Suprapubic skin (tissue), 4 donors: ENCODE data around the gene TMC3. TPM values are rescaled to one million over a fixed set of nuclear protein-coding genes. Genes with fewer than 3 reads are reported as not detected.

Experiments
- DNase-seq, 2 donors: peaks; one replicate each; pipeline ENCODE4 v3.0.0-alpha.2; 2019; ENCODE audit warnings: low spot score in 2 of 2
- H3K27ac ChIP-seq: fragments of 200-600 bp; sonication (generic); one replicate; pipeline ENCODE4 v1.5.1; 2019
- H3K27me3 ChIP-seq: fragments of 200-600 bp; sonication (generic); one replicate; pipeline ENCODE4 v1.5.1; 2019
- H3K36me3 ChIP-seq: fragments of 200-600 bp; sonication (generic); one replicate; pipeline ENCODE4 v1.5.1; 2019
- H3K4me1 ChIP-seq: fragments of 200-600 bp; sonication (generic); one replicate; pipeline ENCODE4 v1.5.1; 2019
- H3K4me3 ChIP-seq: fragments of 200-600 bp; sonication (generic); one replicate; pipeline ENCODE4 v1.5.1; 2019; ENCODE audit warnings: mild to moderate bottlenecking
- H3K9me3 ChIP-seq: fragments of 200-600 bp; sonication (generic); one replicate; pipeline ENCODE4 v1.5.1; 2019
- CTCF ChIP-seq, 2 donors: fragments of 200-600 bp in 1 of 2; fragments of 450-650 bp in 1 of 2; sonication (generic) in 1 of 2; IDR thresholded peaks; one replicate each; pipeline ENCODE4 v1.5.1; 2016 to 2019; ENCODE audit warnings: antibody characterized with exemption in 2 of 2, mild to moderate bottlenecking in 1 of 2, moderate library complexity in 1 of 2
- EP300 ChIP-seq: sonication (generic); formaldehyde crosslinking; IDR thresholded peaks from one replicate; pipeline ENCODE4 v1.6.1; 2017; ENCODE audit warnings: antibody characterized with exemption
- POLR2A ChIP-seq, 2 donors: fragments of 450-650 bp; IDR thresholded peaks; one replicate each; pipeline ENCODE4 v1.6.1; 2017; ENCODE audit warnings: antibody characterized with exemption in 2 of 2, mild to moderate bottlenecking in 2 of 2, moderate library complexity in 2 of 2
- POLR2AphosphoS5 ChIP-seq, 3 donors: sonication (generic); formaldehyde crosslinking; IDR thresholded peaks; one replicate each; pipeline ENCODE4 v1.6.1; 2017; ENCODE audit warnings: antibody characterized with exemption in 3 of 3
- WGBS: methylation state at CpG from one replicate; pipeline ENCODE4 v1.1.5; 2018; 5-methylcytosine and 5-hydroxymethylcytosine counted together
- total RNA-seq, 4 donors: library from RNA; depleted of rRNA; stranded (reverse); fragments of >200 nt; gene quantifications; one replicate each; pipeline ENCODE4 v1.1.0, GENCODE V29; 2016

The TMC3 gene
- total RNA-seq, 4 donors from 2014 or later: 0.16 TPM; not detected in 3

GRCh38 chr15:81360491-81360890 lies 13.5 kb downstream of the TMC3 start:
- H3K27me3 ChIP-seq: no peaks in the 10 kb centered on the region
- WGBS: 89% methylated on average over 5 of the region's 5 CpGs
- no peak overlapping the region for H3K27ac ChIP-seq
- no peaks in the 10 kb centered on the region for H3K9me3 ChIP-seq
- TF ChIP-seq CTCF (IDR thresholded peaks at IDR 0.05): no peak
- TF ChIP-seq POLR2A (IDR thresholded peaks at IDR 0.05): no peak
- no peak for TF ChIP-seq POLR2AphosphoS5 (IDR thresholded peaks at IDR 0.05)
- TF ChIP-seq EP300: no peak
- H3K4me3 ChIP-seq: no peak overlapping the region
- no peak for DNase-seq
- H3K4me1 ChIP-seq: peaks cover 4% of the 10 kb centered on the region
- H3K36me3 ChIP-seq: no peaks in the 10 kb centered on the region

- DNase-seq: no peak
- WGBS: 84% methylated on average over 6 of the region's 6 CpGs
- H3K36me3 ChIP-seq: no peaks in the 10 kb centered on the region
- H3K4me3 ChIP-seq: no peak overlapping the region
- H3K4me1 ChIP-seq: peaks cover 4% of the 10 kb centered on the region
- TF ChIP-seq POLR2AphosphoS5 (IDR thresholded peaks at IDR 0.05): no peak
- TF ChIP-seq POLR2A (IDR thresholded peaks at IDR 0.05): no peak
- no peak for TF ChIP-seq CTCF (IDR thresholded peaks at IDR 0.05)
- no peak for TF ChIP-seq EP300
- H3K9me3 ChIP-seq: no peaks in the 10 kb centered on the region
- H3K27ac ChIP-seq: no peak overlapping the region
- no peaks in the 10 kb centered on the region for H3K27me3 ChIP-seq
Observed at GRCh38 chr15:81358248-81358647, 15.8 kb downstream of the TMC3 start.

DNA sequence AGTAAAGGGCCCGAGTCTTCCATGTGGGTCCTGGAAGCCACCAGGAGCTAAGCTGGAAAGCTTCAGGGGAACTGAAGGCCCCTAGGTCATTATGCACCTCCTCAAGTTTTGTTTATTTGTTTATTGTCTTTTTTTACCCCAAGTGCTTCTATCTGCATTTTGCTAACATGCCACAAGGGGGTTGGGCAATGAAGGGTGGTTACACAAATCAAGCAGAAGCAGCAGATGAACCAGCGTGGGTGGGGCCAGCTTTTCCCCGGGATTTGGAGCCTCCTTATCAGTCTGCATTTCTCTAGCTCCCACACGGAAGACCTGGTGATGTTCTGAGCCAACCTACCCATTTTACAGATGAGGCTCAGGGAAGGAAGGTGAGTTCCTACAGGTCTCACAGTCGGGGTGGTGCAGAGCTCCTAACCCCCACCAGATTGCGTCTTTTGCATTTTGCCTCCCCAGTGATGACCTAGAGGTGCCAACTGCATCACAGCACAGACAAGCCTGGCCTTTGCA lies 16.8 kb downstream of the TMC3 start:
- TF ChIP-seq CTCF (IDR thresholded peaks at IDR 0.05) (no peak), POLR2A (IDR thresholded peaks at IDR 0.05) (no peak), POLR2AphosphoS5 (IDR thresholded peaks at IDR 0.05) (no peak), EP300 (no peak)
- WGBS: 81% methylated on average over 6 of the region's 6 CpGs
- Histone ChIP-seq H3K4me1 (no peaks in the 10 kb centered on the region), H3K27ac (no peak overlapping the region), H3K36me3 (no peaks in the 10 kb centered on the region), H3K4me3 (no peak overlapping the region), H3K27me3 (no peaks in the 10 kb centered on the region), H3K9me3 (no peaks in the 10 kb centered on the region)
- no peak for DNase-seq

- TF ChIP-seq EP300 (no peak), CTCF (IDR thresholded peaks at IDR 0.05) (no peak), POLR2A (IDR thresholded peaks at IDR 0.05) (no peak), POLR2AphosphoS5 (IDR thresholded peaks at IDR 0.05) (no peak)
- DNase-seq: no peak
- no peak overlapping the region for H3K4me3 ChIP-seq
- no peaks in the 10 kb centered on the region for H3K9me3 ChIP-seq
- 79% methylated on average over 5 of the region's 5 CpGs for WGBS
- H3K4me1 ChIP-seq: no peaks in the 10 kb centered on the region
- no peak overlapping the region for H3K27ac ChIP-seq
- H3K36me3 ChIP-seq: no peaks in the 10 kb centered on the region
- no peaks in the 10 kb centered on the region for H3K27me3 ChIP-seq
Observed at GRCh38 chr15:81356252-81356651, 17.8 kb downstream of the TMC3 start.

DNA sequence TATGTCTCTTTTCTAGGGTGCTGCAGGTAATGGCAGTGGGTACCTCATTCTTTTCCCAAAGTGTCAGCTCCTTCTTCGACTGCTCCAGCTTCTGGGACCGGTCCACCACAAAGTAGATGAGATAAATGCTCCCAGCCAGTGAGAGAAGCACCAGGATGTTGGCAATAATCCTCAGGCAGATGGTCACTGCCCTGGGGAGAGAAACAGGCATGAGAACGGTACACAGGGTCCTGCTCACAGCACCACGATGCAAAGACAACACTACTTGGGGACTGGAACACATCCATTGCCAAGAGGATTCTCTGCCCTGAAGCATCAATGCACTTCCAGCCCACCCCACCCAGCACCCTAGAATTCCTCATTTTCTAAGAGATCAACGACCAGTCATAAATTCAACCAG lies 22.4 kb downstream of the TMC3 start:
- WGBS: 80% methylated on average over 5 of the region's 5 CpGs
- Histone ChIP-seq H3K4me1 (no peaks in the 10 kb centered on the region), H3K27me3 (no peaks in the 10 kb centered on the region), H3K9me3 (no peaks in the 10 kb centered on the region), H3K4me3 (no peak overlapping the region), H3K36me3 (no peaks in the 10 kb centered on the region), H3K27ac (no peak overlapping the region)
- DNase-seq: no peak
- TF ChIP-seq EP300 (no peak), POLR2A (IDR thresholded peaks at IDR 0.05) (no peak), POLR2AphosphoS5 (IDR thresholded peaks at IDR 0.05) (no peak), CTCF (IDR thresholded peaks at IDR 0.05) (no peak)
